Keratinocyte (primary cell): Measurements from ENCODE around the gene RAPGEFL1. TPM values are rescaled to one million over a fixed set of nuclear protein-coding genes. Genes with fewer than 3 reads are reported as not detected.

Experiments used
- DNase-seq: peaks from one replicate; pipeline ENCODE4 v3.0.0-alpha.2; 2011; ENCODE audit warnings: low read depth, missing footprints, low spot score
- FAIRE-seq: peaks from 2 replicates; lab custom pipeline; 2011; peaks lifted over from hg19 to GRCh38; lab: Jason Lieb, UNC
- H2AFZ ChIP-seq: 2 replicates; pipeline ENCODE4 v1.6.0; 2012; ENCODE audit warnings: low read length, control low read depth, inconsistent platforms; ENCODE audit not compliant: control insufficient read depth
- H3K27ac ChIP-seq: 2 replicates; pipeline ENCODE4 v1.5.1; 2011; ENCODE audit warnings: low read length; ENCODE audit not compliant: control insufficient read depth, insufficient read depth
- H3K27me3 ChIP-seq: 3 replicates; pipeline ENCODE4 v1.6.0; 2011; ENCODE audit warnings: low read length; ENCODE audit not compliant: control insufficient read depth, insufficient read depth; ENCODE audit errors: extremely low read depth
- H3K36me3 ChIP-seq, 2 experiments: 2 replicates in 1 of 2; 3 replicates in 1 of 2; pipeline ENCODE4 v1.5.1; 2011; ENCODE audit warnings: low read length in 2 of 2, mild to moderate bottlenecking in 1 of 2; ENCODE audit not compliant: control insufficient read depth in 2 of 2, insufficient read depth in 2 of 2; ENCODE audit errors: extremely low read depth in 1 of 2
- H3K4me1 ChIP-seq: 3 replicates; pipeline ENCODE4 v1.5.1; 2011; ENCODE audit warnings: low read length; ENCODE audit not compliant: control insufficient read depth, insufficient read depth; ENCODE audit errors: extremely low read depth
- H3K4me2 ChIP-seq: 3 replicates; pipeline ENCODE4 v1.6.0; 2011; ENCODE audit warnings: low read depth, low read length; ENCODE audit not compliant: control insufficient read depth, insufficient read depth; ENCODE audit errors: extremely low read depth
- H3K4me3 ChIP-seq, 3 experiments: fragments of 200-600 bp in 1 of 3; sonication (generic) in 1 of 3; 2 replicates in 2 of 3; 3 replicates in 1 of 3; pipeline ENCODE4 v1.5.1; 2011 to 2016; ENCODE audit warnings: low read length in 3 of 3, mild to moderate bottlenecking in 3 of 3, control low read depth in 2 of 3, inconsistent platforms in 1 of 3, low read depth in 1 of 3, mixed read lengths in 1 of 3, mixed run types in 1 of 3, moderate library complexity in 1 of 3; ENCODE audit not compliant: control insufficient read depth in 2 of 3, insufficient read depth in 2 of 3; ENCODE audit errors: extremely low read depth in 1 of 3
- H3K79me2 ChIP-seq: 2 replicates; pipeline ENCODE4 v1.6.0; 2012; ENCODE audit warnings: low read length; ENCODE audit not compliant: control insufficient read depth, insufficient read depth
- H3K9ac ChIP-seq: 3 replicates; pipeline ENCODE4 v1.6.0; 2011; ENCODE audit warnings: low read length; ENCODE audit not compliant: control insufficient read depth, insufficient read depth; ENCODE audit errors: extremely low read depth
- H3K9me1 ChIP-seq: 3 replicates; pipeline ENCODE4 v1.6.0; 2011; ENCODE audit warnings: low read length; ENCODE audit not compliant: control insufficient read depth, insufficient read depth; ENCODE audit errors: extremely low read depth
- H3K9me3 ChIP-seq: 2 replicates; pipeline ENCODE4 v1.5.1; 2012; ENCODE audit warnings: low read depth, low read length; ENCODE audit not compliant: control insufficient read depth
- H4K20me1 ChIP-seq: 3 replicates; pipeline ENCODE4 v1.6.0; 2011; ENCODE audit warnings: low read length; ENCODE audit not compliant: control insufficient read depth, insufficient read depth; ENCODE audit errors: extremely low read depth
- CTCF ChIP-seq, 3 experiments: IDR thresholded peaks in 1 of 3; conservative IDR thresholded peaks in 1 of 3; optimal IDR thresholded peaks in 1 of 3; 2 replicates in 2 of 3; 3 replicates in 1 of 3; pipeline versions ENCODE3 to v1.5.1; 2011; ENCODE audit warnings: low read length in 3 of 3, mild to moderate bottlenecking in 3 of 3, moderate library complexity in 2 of 3, control low read depth in 1 of 3, inconsistent platforms in 1 of 3; ENCODE audit not compliant: insufficient read depth in 2 of 3; ENCODE audit errors: extremely low read depth in 1 of 3
- EZH2 ChIP-seq: IDR thresholded peaks from one replicate; pipeline ENCODE4 v1.6.1; 2012; ENCODE audit warnings: inconsistent platforms, mild to moderate bottlenecking, low read length, moderate library complexity
- dilution Hi-C: fragments of 300-500 bp; cut with MboI; formaldehyde crosslinking; loops from one replicate; pipeline ENCODE4 v1.7.0; 2020; ENCODE audit warnings: low sequenced_read_pairs; ENCODE audit not compliant: extremely low pct_ligation_motif_present
- polyA plus RNA-seq, 5 experiments: library from polyadenylated mRNA; depleted of rRNA in 3 of 5; stranded (reverse) in 3 of 5; stranded (forward) in 1 of 5; unstranded in 1 of 5; fragments of >200 nt; gene quantifications; 1 replicate in 1 of 5; 2 replicates in 3 of 5; 3 replicates in 1 of 5; pipeline versions ENCODE4 v1.2.1 to v1.2.3, GENCODE V29; 2011 to 2012; ENCODE audit warnings: missing spikeins in 2 of 5, low read depth in 1 of 5, low replicate concordance in 1 of 5

Gene RAPGEFL1
- polyA plus RNA-seq, 1 donor (not counting 4 experiments of a cell fraction or from before 2014, with no cell fraction given), result 21.8 TPM

- H3K27ac ChIP-seq, result no peak overlapping the region
- no peak overlapping the region for H2AFZ ChIP-seq
- no peaks in the 10 kb centered on the region for H3K4me1 ChIP-seq
- TF ChIP-seq CTCF (optimal IDR thresholded peaks at IDR 0.05 in 1 of 3, IDR thresholded peaks at IDR 0.05 in 1 of 3, conservative IDR thresholded peaks at IDR 0.05 in 1 of 3; ENCODE audit: extremely low read depth in 1 of 3, insufficient read depth in 2 of 3, low read length in 3 of 3), result no peak
- no peak for TF ChIP-seq EZH2
- H4K20me1 ChIP-seq, result no peaks in the 10 kb centered on the region
- no peaks in the 10 kb centered on the region for H3K9me3 ChIP-seq
- no peaks in the 10 kb centered on the region for H3K27me3 ChIP-seq
- H3K79me2 ChIP-seq, result peaks cover 54% of the 10 kb centered on the region
- dilution Hi-C loops, result no loop called here
- DNase-seq (no peak), FAIRE-seq (no peak)
- no peak overlapping the region for H3K4me2 ChIP-seq
- no peaks in the 10 kb centered on the region for H3K9me1 ChIP-seq
- H3K4me3 ChIP-seq, result no peak overlapping the region
- H3K36me3 ChIP-seq, result peaks cover 17 to 30% of the 10 kb centered on the region in 2 experiments
- no peak overlapping the region for H3K9ac ChIP-seq
Observed at GRCh38 chr17:40150276-40150675, 27.0 kb upstream of the RAPGEFL1 start.

- FAIRE-seq, result no peak
Observed at GRCh38 chr17:40151414-40151963, 25.8 kb upstream of the RAPGEFL1 start.

More at GRCh38 chr17:40151414-40151963, 25.8 kb upstream of the RAPGEFL1 start:
- Histone ChIP-seq H4K20me1 (no peaks in the 10 kb centered on the region), H3K79me2 (peaks cover 54% of the 10 kb centered on the region), H3K4me1 (no peaks in the 10 kb centered on the region), H3K4me3 (no peak overlapping the region), H2AFZ (no peak overlapping the region), H3K9me3 (no peaks in the 10 kb centered on the region), H3K36me3 (peaks cover 19 to 34% of the 10 kb centered on the region in 2 experiments), H3K4me2 (no peak overlapping the region), H3K9me1 (no peaks in the 10 kb centered on the region), H3K9ac (no peak overlapping the region), H3K27me3 (no peaks in the 10 kb centered on the region), H3K27ac (no peak overlapping the region)
- dilution Hi-C loops, result no loop called here
- TF ChIP-seq CTCF (optimal IDR thresholded peaks at IDR 0.05 in 1 of 3, IDR thresholded peaks at IDR 0.05 in 1 of 3, conservative IDR thresholded peaks at IDR 0.05 in 1 of 3; ENCODE audit: extremely low read depth in 1 of 3, insufficient read depth in 2 of 3, low read length in 3 of 3) (no peak), EZH2 (no peak)
- no peak for DNase-seq
